Measurements from ENCODE around the gene RBM20.

Gene RBM20

GRCh38 chr10:110860576-110861241 is 216.6 kb downstream of the RBM20 start:
- TF ChIP-seq GATA2 (IDR thresholded peaks at IDR 0.05; ENCODE audit: low read depth, low read length) (no peak), GATA3 (IDR thresholded peaks at IDR 0.05; ENCODE audit: low read depth, low read length) (no peak)

- TF ChIP-seq GATA3 (IDR thresholded peaks at IDR 0.05; ENCODE audit: low read depth, low read length): no peak
- TF ChIP-seq GATA2 (IDR thresholded peaks at IDR 0.05; ENCODE audit: low read depth, low read length): no peak
These were observed 217.3 kb downstream of the RBM20 start for GRCh38 chr10:110861476-110861875.

GRCh38 chr10:110861930-110862649 is 218.0 kb downstream of the RBM20 start:
- TF ChIP-seq GATA2 (IDR thresholded peaks at IDR 0.05; ENCODE audit: low read depth, low read length) (no peak), GATA3 (IDR thresholded peaks at IDR 0.05; ENCODE audit: low read depth, low read length) (no peak)

GRCh38 chr10:110862961-110863360 is 218.8 kb downstream of the RBM20 start:
- TF ChIP-seq GATA3 (IDR thresholded peaks at IDR 0.05; ENCODE audit: low read depth, low read length) (no peak), GATA2 (IDR thresholded peaks at IDR 0.05; ENCODE audit: low read depth, low read length) (no peak)

GRCh38 chr10:110863361-110863760 is 219.2 kb downstream of the RBM20 start:
- TF ChIP-seq GATA3 (IDR thresholded peaks at IDR 0.05; ENCODE audit: low read depth, low read length) (no peak), GATA2 (IDR thresholded peaks at IDR 0.05; ENCODE audit: low read depth, low read length) (no peak)

GRCh38 chr10:110863956-110864355 is 219.8 kb downstream of the RBM20 start:
- TF ChIP-seq GATA2 (IDR thresholded peaks at IDR 0.05; ENCODE audit: low read depth, low read length) (no peak), GATA3 (IDR thresholded peaks at IDR 0.05; ENCODE audit: low read depth, low read length) (no peak)

- TF ChIP-seq GATA2 (IDR thresholded peaks at IDR 0.05; ENCODE audit: low read depth, low read length): no peak
- TF ChIP-seq GATA3 (IDR thresholded peaks at IDR 0.05; ENCODE audit: low read depth, low read length): no peak
These were observed 220.6 kb downstream of the RBM20 start for GRCh38 chr10:110864662-110865140.

GRCh38 chr10:110865186-110865808 is 221.2 kb downstream of the RBM20 start:
- TF ChIP-seq GATA2 (IDR thresholded peaks at IDR 0.05; ENCODE audit: low read depth, low read length): no peak
- TF ChIP-seq GATA3 (IDR thresholded peaks at IDR 0.05; ENCODE audit: low read depth, low read length): no peak

GRCh38 chr10:110865809-110866482 is 221.8 kb downstream of the RBM20 start:
- TF ChIP-seq GATA2 (IDR thresholded peaks at IDR 0.05; ENCODE audit: low read depth, low read length): no peak
- TF ChIP-seq GATA3 (IDR thresholded peaks at IDR 0.05; ENCODE audit: low read depth, low read length): no peak

- no peak for TF ChIP-seq GATA3 (IDR thresholded peaks at IDR 0.05; ENCODE audit: low read depth, low read length)
- no peak for TF ChIP-seq GATA2 (IDR thresholded peaks at IDR 0.05; ENCODE audit: low read depth, low read length)
These were observed 223.8 kb downstream of the RBM20 start for GRCh38 chr10:110867807-110868465.

GRCh38 chr10:110868981-110869380 is 224.8 kb downstream of the RBM20 start:
- TF ChIP-seq GATA2 (IDR thresholded peaks at IDR 0.05; ENCODE audit: low read depth, low read length) (no peak), GATA3 (IDR thresholded peaks at IDR 0.05; ENCODE audit: low read depth, low read length) (no peak)

- TF ChIP-seq GATA2 (IDR thresholded peaks at IDR 0.05; ENCODE audit: low read depth, low read length) (no peak), GATA3 (IDR thresholded peaks at IDR 0.05; ENCODE audit: low read depth, low read length) (no peak)
These were observed 226.7 kb downstream of the RBM20 start for GRCh38 chr10:110870823-110871297.

- no peak for TF ChIP-seq GATA2 (IDR thresholded peaks at IDR 0.05; ENCODE audit: low read depth, low read length)
- no peak for TF ChIP-seq GATA3 (IDR thresholded peaks at IDR 0.05; ENCODE audit: low read depth, low read length)
These were observed 227.4 kb downstream of the RBM20 start, which contains the start of gene PDCD4 for GRCh38 chr10:110871298-110872084. TSS of gene PDCD4 (plus strand) at chr10:110871928. CDS start at chr10:110876028, 4,100 bp downstream.
